Left lung (tissue), 10 donors: ENCODE results near the gene ETV4. TPM values are rescaled to one million over a fixed set of nuclear protein-coding genes. Genes with fewer than 3 reads are reported as not detected.

Source experiments
- ATAC-seq: fragments of 200-7000 bp; cut with Tn5 transposase; one replicate; pipeline ENCODE4 v1.9.1; 2020; ENCODE audit warnings: moderate library complexity
- DNase-seq, 4 donors: peaks; one replicate each; pipeline ENCODE4 v3.0.0-alpha.2; 2013 to 2020
- H3K27ac ChIP-seq, 2 donors: fragments of 200-600 bp; sonication (generic) in 1 of 2; one replicate each; pipeline versions ENCODE4 v1.5.0 to v1.8.0; 2020 to 2021
- H3K27me3 ChIP-seq, 2 donors: fragments of 200-600 bp; sonication (generic) in 1 of 2; one replicate each; pipeline versions ENCODE4 v1.5.0 to v1.8.0; 2020 to 2021
- H3K36me3 ChIP-seq, 2 donors: fragments of 200-600 bp; sonication (generic) in 1 of 2; one replicate each; pipeline versions ENCODE4 v1.5.0 to v1.8.0; 2020 to 2021
- H3K4me1 ChIP-seq, 2 donors: fragments of 200-600 bp; one replicate each; pipeline ENCODE4 v1.8.0; 2021
- H3K4me3 ChIP-seq, 2 donors: fragments of 200-600 bp; sonication (generic) in 1 of 2; one replicate each; pipeline versions ENCODE4 v1.5.0 to v1.8.0; 2020 to 2021; ENCODE audit warnings: mild to moderate bottlenecking in 1 of 2
- H3K9me3 ChIP-seq, 2 donors: fragments of 200-600 bp; sonication (generic) in 1 of 2; one replicate each; pipeline versions ENCODE4 v1.5.0 to v1.8.0; 2020 to 2021
- CTCF ChIP-seq, 2 donors: fragments of 200-600 bp; sonication (generic) in 1 of 2; IDR thresholded peaks; one replicate each; pipeline versions ENCODE4 v1.5.0 to v1.8.0; 2021; ENCODE audit warnings: antibody characterized with exemption in 2 of 2
- intact Hi-C, 2 donors: fragments of 100-400 bp; cut with DNase I; formaldehyde crosslinking; loops; one replicate each; pipeline versions ENCODE4 v1.11.2 to v1.14.2; 2022
- polyA plus RNA-seq, 6 donors: library from polyadenylated mRNA; unstranded; fragments of 120-200 nt; gene quantifications; one replicate each; pipeline ENCODE4 v1.2.1, GENCODE V29; 2013; ENCODE audit not compliant: insufficient read length in 6 of 6
- total RNA-seq, 2 donors: library from RNA; stranded (reverse); fragmentation: NEBNext Ultra II Directional; extraction: Animal tissue kit (Norgen Biotek cat#: 25700); gene quantifications; one replicate each; pipeline ENCODE4 v1.2.1, GENCODE V29; 2021
- donor health status: DM: no; HTN: yes; CAD: no.
- donor health status: DM: no; HTN: no; CAD: no.

The ETV4 gene
- total and polyA plus RNA-seq, 8 donors: 4.3 to 24.3 (median 13.4) TPM

- Histone ChIP-seq H3K27ac (no peak overlapping the region), H3K9me3 (no peaks in the 10 kb centered on the region), H3K36me3 (no peaks in the 10 kb centered on the region), H3K27me3 (peaks cover 0 to 58% of the 10 kb centered on the region in 2 donors), H3K4me3 (no peak overlapping the region), H3K4me1 (peaks cover 6 to 9% of the 10 kb centered on the region in 2 donors)
- DNase-seq (no peak), ATAC-seq (no peak)
- intact Hi-C loops: no loop called here
- no peak for TF ChIP-seq CTCF (IDR thresholded peaks at IDR 0.05)
Measured at GRCh38 chr17:43550754-43551153, 4.6 kb upstream of the ETV4 start.

DNA sequence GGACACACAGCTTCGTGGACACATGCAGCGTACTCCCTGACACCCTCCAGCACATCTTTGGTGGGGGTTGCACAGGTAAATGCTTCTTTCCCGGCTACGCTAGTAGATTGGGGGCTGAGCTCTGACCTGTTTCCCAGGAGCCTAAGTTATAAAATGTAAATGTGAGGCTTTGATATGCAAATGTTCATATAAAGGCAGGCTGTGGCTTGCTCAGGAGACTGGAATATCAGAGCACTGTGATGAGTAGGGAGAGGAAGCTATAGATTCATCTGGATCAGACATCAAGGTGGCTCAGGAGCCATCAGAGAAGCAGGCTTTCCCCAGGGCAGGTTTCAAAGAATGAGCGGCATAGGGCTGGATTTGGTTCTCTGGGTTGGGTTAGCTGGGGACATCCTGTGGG, 3.4 kb upstream of the ETV4 start:
- no peak for DNase-seq

DNA sequence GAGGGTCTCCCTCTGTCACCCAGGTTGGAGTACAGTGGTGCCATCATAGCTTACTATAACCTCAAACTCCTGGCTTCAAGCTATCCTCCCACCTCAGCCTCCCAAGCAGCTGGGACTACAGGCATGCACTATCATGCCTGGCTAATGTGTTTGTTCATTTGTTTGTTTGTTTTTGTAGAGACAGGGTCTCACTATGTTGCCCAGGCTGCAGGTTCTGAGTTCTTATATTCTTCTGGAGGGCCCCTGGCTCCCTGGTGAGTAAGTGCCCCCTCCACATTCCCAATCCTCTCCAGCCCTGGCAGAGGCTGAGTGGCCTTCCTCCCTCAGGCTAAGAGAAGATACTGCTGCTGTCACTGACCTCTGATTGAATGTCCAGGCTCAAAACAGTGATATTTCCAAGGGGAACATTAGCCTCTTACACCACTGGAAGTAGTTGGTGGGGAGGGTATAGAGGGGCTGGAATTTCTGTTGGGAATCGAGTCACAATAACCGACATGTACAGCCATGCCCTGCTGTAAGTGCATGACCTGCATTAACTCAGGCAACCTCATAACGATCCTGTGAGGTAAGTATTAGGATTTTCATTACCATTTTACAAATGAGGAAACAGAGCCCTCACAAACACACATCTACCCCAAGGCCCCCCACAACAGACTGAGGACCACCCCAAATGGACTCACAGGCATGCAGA, 2.7 kb upstream of the ETV4 start:
- H3K36me3 ChIP-seq: no peaks in the 10 kb centered on the region
- no peak overlapping the region for H3K4me3 ChIP-seq
- H3K9me3 ChIP-seq: no peaks in the 10 kb centered on the region
- H3K27me3 ChIP-seq: peaks cover 0 to 67% of the 10 kb centered on the region in 2 donors
- H3K4me1 ChIP-seq: peaks cover 6 to 19% of the 10 kb centered on the region in 2 donors
- no peak overlapping the region for H3K27ac ChIP-seq
- intact Hi-C loops: no loop called here
- DNase-seq: no peak
- no peak for TF ChIP-seq CTCF (IDR thresholded peaks at IDR 0.05)
- no peak for ATAC-seq

More for the DNA sequence above, 3.4 kb upstream of the ETV4 start:
- no peak overlapping the region for H3K4me3 ChIP-seq
- ATAC-seq: no peak
- TF ChIP-seq CTCF (IDR thresholded peaks at IDR 0.05): no peak
- H3K27me3 ChIP-seq: peaks cover 0 to 61% of the 10 kb centered on the region in 2 donors
- H3K36me3 ChIP-seq: no peaks in the 10 kb centered on the region
- H3K4me1 ChIP-seq: peaks cover 6 to 19% of the 10 kb centered on the region in 2 donors
- no peaks in the 10 kb centered on the region for H3K9me3 ChIP-seq
- intact Hi-C loops: no loop called here
- no peak overlapping the region for H3K27ac ChIP-seq

DNA sequence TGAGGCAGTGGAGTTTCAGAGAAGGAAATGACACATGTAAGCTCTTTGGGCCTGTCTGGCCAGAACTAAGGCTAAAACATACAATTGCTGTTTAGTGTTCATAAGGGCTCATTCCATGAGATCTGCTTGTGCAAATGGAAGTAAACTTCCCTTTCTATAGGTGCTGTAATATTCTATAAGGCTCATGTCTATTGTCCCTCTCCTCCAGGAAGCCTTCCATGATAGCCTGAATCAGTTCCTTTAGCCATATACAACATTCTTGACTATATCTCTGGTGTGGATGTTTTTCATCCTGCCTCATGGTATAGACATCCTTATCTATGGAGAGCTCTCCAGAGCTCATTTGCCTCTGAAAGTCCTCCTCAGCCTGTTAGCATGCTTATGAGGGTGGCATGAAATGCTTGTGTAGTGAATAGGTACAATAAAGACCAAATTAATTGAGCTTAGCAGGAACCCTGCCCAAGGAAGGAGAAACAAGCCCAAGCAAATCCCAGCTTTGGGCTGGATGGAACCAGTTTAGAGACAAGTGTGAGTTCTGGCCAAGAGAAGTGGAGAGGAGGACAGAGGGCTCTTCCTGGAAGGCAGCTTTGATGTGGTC, 1.6 kb upstream of the ETV4 start:
- ATAC-seq (no peak), DNase-seq (no peak)
- H3K4me3 ChIP-seq: no peak overlapping the region
- no peaks in the 10 kb centered on the region for H3K9me3 ChIP-seq
- TF ChIP-seq CTCF (IDR thresholded peaks at IDR 0.05): no peak
- H3K36me3 ChIP-seq: no peaks in the 10 kb centered on the region
- intact Hi-C loops: no loop called here
- H3K4me1 ChIP-seq: peaks cover 6 to 19% of the 10 kb centered on the region in 2 donors
- H3K27ac ChIP-seq: no peak overlapping the region
- H3K27me3 ChIP-seq: peaks cover 0 to 70% of the 10 kb centered on the region in 2 donors

GRCh38 chr17:43547189-43547550, 1.0 kb upstream of the ETV4 start:
- peaks cover 6 to 19% of the 10 kb centered on the region in 2 donors for H3K4me1 ChIP-seq
- H3K9me3 ChIP-seq: no peaks in the 10 kb centered on the region
- no peaks in the 10 kb centered on the region for H3K36me3 ChIP-seq
- intact Hi-C loops: no loop called here
- no peak for ATAC-seq
- H3K4me3 ChIP-seq: no peak overlapping the region
- no peak overlapping the region for H3K27ac ChIP-seq
- DNase-seq: no peak
- no peak for TF ChIP-seq CTCF (IDR thresholded peaks at IDR 0.05)
- peaks cover 0 to 74% of the 10 kb centered on the region in 2 donors for H3K27me3 ChIP-seq
